HepG2 (cell line): Measurements from ENCODE around the gene C2CD4A. TPM values are rescaled to one million over a fixed set of nuclear protein-coding genes. Genes with fewer than 3 reads are reported as not detected.

Source experiments
- SIX1 ChIP-seq: sonication (generic); formaldehyde crosslinking; IDR thresholded peaks from 2 replicates; pipeline ENCODE4 v1.4.0; 2020; ENCODE audit warnings: missing genetic modification reagents, borderline replicate concordance
- TCF12 ChIP-seq, 2 experiments: fragments of 450-650 bp in 1 of 2; sonication (generic) in 1 of 2; formaldehyde crosslinking in 1 of 2; IDR thresholded peaks; 2 replicates each; pipeline versions ENCODE4 v1.6.1 to v1.8.0; 2017 to 2022; ENCODE audit warnings: antibody characterized with exemption in 1 of 2, mild to moderate bottlenecking in 1 of 2, missing genetic modification reagents in 1 of 2, moderate library complexity in 1 of 2
- YEATS4 ChIP-seq: sonication (generic); formaldehyde crosslinking; IDR thresholded peaks from 2 replicates; pipeline ENCODE4 v1.4.0; 2020; ENCODE audit warnings: missing genetic modification reagents, borderline replicate concordance
- ZMYM4 ChIP-seq: sonication (generic); formaldehyde crosslinking; IDR thresholded peaks from 2 replicates; pipeline ENCODE4 v1.8.1; 2023; ENCODE audit warnings: mild to moderate bottlenecking, missing genetic modification reagents
- polyA plus RNA-seq, 8 experiments: library from polyadenylated mRNA; depleted of rRNA in 3 of 8; stranded (reverse) in 7 of 8; unstranded in 1 of 8; fragments of >200 nt; fragmentation: Illumina TruSeq in 4 of 8; extraction: Trizol in 4 of 8; gene quantifications; 2 replicates each; pipeline versions ENCODE4 v1.2.1 to v1.2.3, GENCODE V29; 2011 to 2016; ENCODE audit warnings: low read depth in 4 of 8, missing spikeins in 1 of 8, mixed read lengths in 1 of 8; ENCODE audit not compliant: insufficient read depth in 1 of 8
- total RNA-seq, 5 experiments: library from RNA; depleted of rRNA; stranded (reverse); fragments of >200 nt; fragmentation: Illumina TruSeq; extraction: Trizol; gene quantifications; 2 replicates each; pipeline ENCODE4 v1.2.3, GENCODE V29; 2016; ENCODE audit warnings: low read depth in 1 of 5
- TF ChIP-seq, protein P1 (sequence below): sonication (generic); formaldehyde crosslinking; conservative IDR thresholded peaks from 2 replicates; pipeline ENCODE4 v1.8.0; 2022; ENCODE audit warnings: missing genetic modification reagents
- TF ChIP-seq, protein P2 (sequence below): sonication (generic); formaldehyde crosslinking; IDR thresholded peaks from 2 replicates; pipeline ENCODE4 v1.4.0; 2020; ENCODE audit warnings: mild to moderate bottlenecking, missing genetic modification reagents
- TF ChIP-seq, protein P3 (sequence below): sonication (generic); formaldehyde crosslinking; IDR thresholded peaks from 2 replicates; pipeline ENCODE4 v1.4.0; 2020; ENCODE audit warnings: missing genetic modification reagents
- TF ChIP-seq, protein P4 (sequence below): sonication (generic); formaldehyde crosslinking; IDR thresholded peaks from 2 replicates; pipeline ENCODE4 v1.4.0; 2020; ENCODE audit warnings: missing genetic modification reagents

The C2CD4A gene
- total and polyA plus RNA-seq, 2 of the 13 experiments (the other 11 are each of a cell fraction or from before 2014, with no cell fraction given), result 0.20 TPM; not detected in 1

DNA sequence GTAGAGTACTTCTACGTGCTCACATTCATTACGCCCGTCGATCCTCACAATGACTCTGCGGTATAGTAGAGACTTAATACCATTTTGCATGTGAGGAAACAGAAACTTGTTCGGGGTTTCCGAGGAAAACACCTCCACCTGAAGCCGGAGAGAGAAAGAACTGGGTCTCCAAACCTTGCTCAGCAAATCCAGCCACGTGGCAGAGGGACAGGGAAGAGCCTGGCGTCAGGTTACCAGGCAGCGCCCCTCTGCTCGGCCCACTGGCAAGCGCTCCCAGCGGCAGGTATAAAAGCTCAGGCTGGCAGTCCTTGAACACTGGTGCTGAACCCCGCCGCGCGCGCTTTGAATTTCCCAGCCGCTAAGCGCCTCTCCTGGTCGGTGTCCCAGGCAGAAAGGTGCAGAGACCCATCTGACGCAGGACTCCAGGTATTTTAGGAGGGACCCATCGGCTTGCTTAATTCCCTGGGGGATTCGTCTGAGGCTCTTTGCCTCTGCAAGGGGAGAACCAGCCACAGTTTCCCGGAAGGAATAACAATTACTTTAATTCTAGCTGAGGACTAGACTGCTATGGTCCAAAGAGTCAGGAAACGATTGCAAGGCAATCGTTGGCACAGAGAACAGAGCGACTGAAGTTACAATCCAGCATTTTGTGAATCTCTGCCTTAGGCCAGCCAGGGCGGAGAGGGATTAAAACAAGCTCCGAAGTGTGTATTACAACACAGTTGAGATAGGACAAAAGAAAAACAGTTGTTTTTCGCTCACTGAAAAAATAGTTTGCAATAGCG is at the start of gene C2CD4A (continued):
- TF ChIP-seq, protein P1, sequence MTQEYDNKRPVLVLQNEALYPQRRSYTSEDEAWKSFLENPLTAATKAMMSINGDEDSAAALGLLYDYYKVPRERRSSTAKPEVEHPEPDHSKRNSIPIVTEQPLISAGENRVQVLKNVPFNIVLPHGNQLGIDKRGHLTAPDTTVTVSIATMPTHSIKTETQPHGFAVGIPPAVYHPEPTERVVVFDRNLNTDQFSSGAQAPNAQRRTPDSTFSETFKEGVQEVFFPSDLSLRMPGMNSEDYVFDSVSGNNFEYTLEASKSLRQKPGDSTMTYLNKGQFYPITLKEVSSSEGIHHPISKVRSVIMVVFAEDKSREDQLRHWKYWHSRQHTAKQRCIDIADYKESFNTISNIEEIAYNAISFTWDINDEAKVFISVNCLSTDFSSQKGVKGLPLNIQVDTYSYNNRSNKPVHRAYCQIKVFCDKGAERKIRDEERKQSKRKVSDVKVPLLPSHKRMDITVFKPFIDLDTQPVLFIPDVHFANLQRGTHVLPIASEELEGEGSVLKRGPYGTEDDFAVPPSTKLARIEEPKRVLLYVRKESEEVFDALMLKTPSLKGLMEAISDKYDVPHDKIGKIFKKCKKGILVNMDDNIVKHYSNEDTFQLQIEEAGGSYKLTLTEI (CRISPR knock-in tag), result no peak
- TF ChIP-seq, protein P2, sequence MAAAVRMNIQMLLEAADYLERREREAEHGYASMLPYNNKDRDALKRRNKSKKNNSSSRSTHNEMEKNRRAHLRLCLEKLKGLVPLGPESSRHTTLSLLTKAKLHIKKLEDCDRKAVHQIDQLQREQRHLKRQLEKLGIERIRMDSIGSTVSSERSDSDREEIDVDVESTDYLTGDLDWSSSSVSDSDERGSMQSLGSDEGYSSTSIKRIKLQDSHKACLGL (CRISPR knock-in tag), result peak; percentile 74; the same call in 1 of the 2 replicates
- TF ChIP-seq TCF12 (IDR thresholded peaks at IDR 0.05), result no peak
- no peak for TF ChIP-seq TCF12 (CRISPR knock-in tag; IDR thresholded peaks at IDR 0.05)
- peak; percentile 98 for TF ChIP-seq SIX1 (CRISPR knock-in tag)
- peak; percentile 61; the same call in 1 of the 2 replicates for TF ChIP-seq YEATS4
- peak; percentile 96 for TF ChIP-seq ZMYM4 (CRISPR knock-in tag)
- TF ChIP-seq, protein P3, sequence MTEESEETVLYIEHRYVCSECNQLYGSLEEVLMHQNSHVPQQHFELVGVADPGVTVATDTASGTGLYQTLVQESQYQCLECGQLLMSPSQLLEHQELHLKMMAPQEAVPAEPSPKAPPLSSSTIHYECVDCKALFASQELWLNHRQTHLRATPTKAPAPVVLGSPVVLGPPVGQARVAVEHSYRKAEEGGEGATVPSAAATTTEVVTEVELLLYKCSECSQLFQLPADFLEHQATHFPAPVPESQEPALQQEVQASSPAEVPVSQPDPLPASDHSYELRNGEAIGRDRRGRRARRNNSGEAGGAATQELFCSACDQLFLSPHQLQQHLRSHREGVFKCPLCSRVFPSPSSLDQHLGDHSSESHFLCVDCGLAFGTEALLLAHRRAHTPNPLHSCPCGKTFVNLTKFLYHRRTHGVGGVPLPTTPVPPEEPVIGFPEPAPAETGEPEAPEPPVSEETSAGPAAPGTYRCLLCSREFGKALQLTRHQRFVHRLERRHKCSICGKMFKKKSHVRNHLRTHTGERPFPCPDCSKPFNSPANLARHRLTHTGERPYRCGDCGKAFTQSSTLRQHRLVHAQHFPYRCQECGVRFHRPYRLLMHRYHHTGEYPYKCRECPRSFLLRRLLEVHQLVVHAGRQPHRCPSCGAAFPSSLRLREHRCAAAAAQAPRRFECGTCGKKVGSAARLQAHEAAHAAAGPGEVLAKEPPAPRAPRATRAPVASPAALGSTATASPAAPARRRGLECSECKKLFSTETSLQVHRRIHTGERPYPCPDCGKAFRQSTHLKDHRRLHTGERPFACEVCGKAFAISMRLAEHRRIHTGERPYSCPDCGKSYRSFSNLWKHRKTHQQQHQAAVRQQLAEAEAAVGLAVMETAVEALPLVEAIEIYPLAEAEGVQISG, result peak; percentile 53; the same call in 1 of the 2 replicates
- TF ChIP-seq, protein P4, sequence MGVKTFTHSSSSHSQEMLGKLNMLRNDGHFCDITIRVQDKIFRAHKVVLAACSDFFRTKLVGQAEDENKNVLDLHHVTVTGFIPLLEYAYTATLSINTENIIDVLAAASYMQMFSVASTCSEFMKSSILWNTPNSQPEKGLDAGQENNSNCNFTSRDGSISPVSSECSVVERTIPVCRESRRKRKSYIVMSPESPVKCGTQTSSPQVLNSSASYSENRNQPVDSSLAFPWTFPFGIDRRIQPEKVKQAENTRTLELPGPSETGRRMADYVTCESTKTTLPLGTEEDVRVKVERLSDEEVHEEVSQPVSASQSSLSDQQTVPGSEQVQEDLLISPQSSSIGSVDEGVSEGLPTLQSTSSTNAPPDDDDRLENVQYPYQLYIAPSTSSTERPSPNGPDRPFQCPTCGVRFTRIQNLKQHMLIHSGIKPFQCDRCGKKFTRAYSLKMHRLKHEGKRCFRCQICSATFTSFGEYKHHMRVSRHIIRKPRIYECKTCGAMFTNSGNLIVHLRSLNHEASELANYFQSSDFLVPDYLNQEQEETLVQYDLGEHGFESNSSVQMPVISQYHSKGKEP (CRISPR knock-in tag), result no peak
